ENCODE measurements around the gene USP54.

GRCh38 chr10:73534857-73535256 is 56.3 kb downstream of the USP54 start:
- TF ChIP-seq CTCF (IDR thresholded peaks at IDR 0.05) (no peak), POLR2AphosphoS5 (IDR thresholded peaks at IDR 0.05) (no peak), POLR2A (IDR thresholded peaks at IDR 0.05) (no peak)

All from prostate gland (tissue), 2 donors.